ENCODE data around the gene MYO16. TPM values are rescaled to one million over a fixed set of nuclear protein-coding genes. Genes with fewer than 3 reads are reported as not detected.

The MYO16 gene
- total RNA-seq, 1 donor from 2014 or later: not detected

- no peaks in the 10 kb centered on the region for H3K27me3 ChIP-seq (ENCODE audit: control insufficient read depth, insufficient read depth, low read length)
- no peak overlapping the region for H3K4me3 ChIP-seq (ENCODE audit: low read depth, low read length)
- H3K36me3 ChIP-seq (ENCODE audit: control insufficient read depth, insufficient read depth, low read length): no peaks in the 10 kb centered on the region
- no peak for DNase-seq (ENCODE audit: low read depth)
- no peak for FAIRE-seq
- TF ChIP-seq, protein P1, sequence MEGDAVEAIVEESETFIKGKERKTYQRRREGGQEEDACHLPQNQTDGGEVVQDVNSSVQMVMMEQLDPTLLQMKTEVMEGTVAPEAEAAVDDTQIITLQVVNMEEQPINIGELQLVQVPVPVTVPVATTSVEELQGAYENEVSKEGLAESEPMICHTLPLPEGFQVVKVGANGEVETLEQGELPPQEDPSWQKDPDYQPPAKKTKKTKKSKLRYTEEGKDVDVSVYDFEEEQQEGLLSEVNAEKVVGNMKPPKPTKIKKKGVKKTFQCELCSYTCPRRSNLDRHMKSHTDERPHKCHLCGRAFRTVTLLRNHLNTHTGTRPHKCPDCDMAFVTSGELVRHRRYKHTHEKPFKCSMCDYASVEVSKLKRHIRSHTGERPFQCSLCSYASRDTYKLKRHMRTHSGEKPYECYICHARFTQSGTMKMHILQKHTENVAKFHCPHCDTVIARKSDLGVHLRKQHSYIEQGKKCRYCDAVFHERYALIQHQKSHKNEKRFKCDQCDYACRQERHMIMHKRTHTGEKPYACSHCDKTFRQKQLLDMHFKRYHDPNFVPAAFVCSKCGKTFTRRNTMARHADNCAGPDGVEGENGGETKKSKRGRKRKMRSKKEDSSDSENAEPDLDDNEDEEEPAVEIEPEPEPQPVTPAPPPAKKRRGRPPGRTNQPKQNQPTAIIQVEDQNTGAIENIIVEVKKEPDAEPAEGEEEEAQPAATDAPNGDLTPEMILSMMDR (IDR thresholded peaks at IDR 0.05; ENCODE audit: insufficient read depth, low read length, severe bottlenecking): no peak
Observed at GRCh38 chr13:108923386-108924047, 294.1 kb downstream of the MYO16 start.

DNA sequence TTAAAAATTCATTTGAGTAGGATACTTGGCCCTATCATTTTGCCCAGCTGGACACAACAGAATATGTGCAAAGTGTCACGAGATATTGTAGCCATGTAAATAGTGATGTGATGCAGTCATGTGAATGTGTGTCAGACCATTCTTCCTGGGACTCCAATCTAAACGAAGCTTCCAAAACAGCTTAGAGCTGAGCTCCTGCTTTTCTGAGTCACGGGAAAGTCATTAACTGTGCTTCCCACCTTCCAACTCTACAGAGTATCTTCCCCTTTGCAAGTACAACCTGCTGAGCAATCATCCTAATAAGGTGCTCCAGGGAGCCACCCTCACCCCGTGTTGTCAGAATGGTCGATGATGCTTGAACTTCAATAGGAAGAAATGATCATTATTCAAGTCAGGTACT, 294.7 kb downstream of the MYO16 start:
- FAIRE-seq: no peak
- TF ChIP-seq, protein P1 (IDR thresholded peaks at IDR 0.05; ENCODE audit: insufficient read depth, low read length, severe bottlenecking): no peak

DNA sequence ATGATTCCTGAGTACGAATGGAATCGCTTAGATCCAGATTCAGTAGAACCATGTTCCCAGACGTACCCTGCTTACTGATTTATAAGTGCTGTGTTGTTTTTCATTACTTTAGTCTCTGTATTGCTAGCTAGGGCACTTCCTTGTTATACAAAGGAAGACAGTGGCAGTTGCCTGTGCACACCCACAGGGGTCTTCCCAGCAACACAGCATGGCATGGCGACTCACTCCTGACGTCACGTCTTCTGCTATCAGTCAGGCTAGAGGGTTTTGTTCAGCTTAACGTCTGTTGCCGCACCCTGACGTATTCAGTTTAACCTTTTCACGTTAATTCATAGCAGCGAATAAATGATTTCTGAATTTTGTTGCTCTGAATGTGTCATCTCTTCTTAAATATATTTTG, 295.1 kb downstream of the MYO16 start:
- TF ChIP-seq, protein P1 (IDR thresholded peaks at IDR 0.05; ENCODE audit: insufficient read depth, low read length, severe bottlenecking): no peak
- Histone ChIP-seq H3K27me3 (ENCODE audit: control insufficient read depth, insufficient read depth, low read length) (no peaks in the 10 kb centered on the region), H3K4me3 (ENCODE audit: low read depth, low read length) (no peak overlapping the region), H3K36me3 (ENCODE audit: control insufficient read depth, insufficient read depth, low read length) (no peaks in the 10 kb centered on the region)
- no peak for DNase-seq (ENCODE audit: low read depth)
- no peak for FAIRE-seq

More for the DNA sequence above, 294.7 kb downstream of the MYO16 start:
- Histone ChIP-seq H3K27me3 (ENCODE audit: control insufficient read depth, insufficient read depth, low read length) (no peaks in the 10 kb centered on the region), H3K4me3 (ENCODE audit: low read depth, low read length) (no peak overlapping the region), H3K36me3 (ENCODE audit: control insufficient read depth, insufficient read depth, low read length) (no peaks in the 10 kb centered on the region)
- peak; percentile 48 for DNase-seq (ENCODE audit: low read depth)

DNA sequence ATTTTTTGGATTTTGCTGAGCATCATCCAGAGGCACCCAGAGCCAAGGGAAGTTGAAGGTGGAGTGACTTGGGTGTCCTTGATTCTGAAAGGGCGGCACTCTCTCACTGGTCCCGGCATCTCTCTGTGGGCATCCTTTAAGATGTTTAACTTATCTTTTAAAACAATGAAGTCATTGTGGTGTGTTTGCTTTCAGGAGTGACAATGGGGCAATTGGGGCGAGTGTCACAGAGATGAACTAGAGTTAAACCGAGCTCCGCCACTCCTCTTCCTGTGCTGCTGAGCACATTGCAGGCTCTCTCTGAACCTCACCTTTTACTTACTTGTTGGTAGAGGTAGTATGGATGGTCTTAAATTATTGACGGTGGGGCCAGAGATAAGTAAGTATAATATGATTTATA, 295.7 kb downstream of the MYO16 start:
- TF ChIP-seq, protein P1 (IDR thresholded peaks at IDR 0.05; ENCODE audit: insufficient read depth, low read length, severe bottlenecking): no peak
- Histone ChIP-seq H3K36me3 (ENCODE audit: control insufficient read depth, insufficient read depth, low read length) (no peaks in the 10 kb centered on the region), H3K27me3 (ENCODE audit: control insufficient read depth, insufficient read depth, low read length) (no peaks in the 10 kb centered on the region), H3K4me3 (ENCODE audit: low read depth, low read length) (no peak overlapping the region)
- FAIRE-seq: no peak
- DNase-seq (ENCODE audit: low read depth): no peak

- Histone ChIP-seq H3K27me3 (ENCODE audit: control insufficient read depth, insufficient read depth, low read length) (no peaks in the 10 kb centered on the region), H3K36me3 (ENCODE audit: control insufficient read depth, insufficient read depth, low read length) (no peaks in the 10 kb centered on the region), H3K4me3 (ENCODE audit: low read depth, low read length) (no peak overlapping the region)
- FAIRE-seq (no peak), DNase-seq (ENCODE audit: low read depth) (no peak)
- TF ChIP-seq, protein P1 (IDR thresholded peaks at IDR 0.05; ENCODE audit: insufficient read depth, low read length, severe bottlenecking): no peak
Observed at GRCh38 chr13:108926862-108927261, 297.5 kb downstream of the MYO16 start.

GRCh38 chr13:108927615-108928014, 298.2 kb downstream of the MYO16 start:
- Histone ChIP-seq H3K4me3 (ENCODE audit: low read depth, low read length) (no peak overlapping the region), H3K36me3 (ENCODE audit: control insufficient read depth, insufficient read depth, low read length) (no peaks in the 10 kb centered on the region), H3K27me3 (ENCODE audit: control insufficient read depth, insufficient read depth, low read length) (no peaks in the 10 kb centered on the region)
- TF ChIP-seq, protein P1 (IDR thresholded peaks at IDR 0.05; ENCODE audit: insufficient read depth, low read length, severe bottlenecking): no peak
- no peak for FAIRE-seq
- DNase-seq (ENCODE audit: low read depth): no peak
